GM12864 (cell line): Measurements from ENCODE around the gene CHKB.

Experiments
- DNase-seq: peaks from one replicate; pipeline ENCODE4 v3.0.0-alpha.2; 2011; ENCODE audit warnings: low read depth
- H3K4me3 ChIP-seq: 2 replicates; pipeline ENCODE4 v1.5.1; 2011; ENCODE audit warnings: mild to moderate bottlenecking, low read depth, low read length, control low read depth
- TF ChIP-seq, protein P1 (sequence below): IDR thresholded peaks from 2 replicates; pipeline ENCODE4 v1.5.1; 2011; ENCODE audit warnings: low read depth, mild to moderate bottlenecking, moderate library complexity, low read length, control low read depth, inconsistent platforms; ENCODE audit errors: missing control alignments

The CHKB gene

GRCh38 chr22:50606165-50606945 lies 23.7 kb upstream of the CHKB start:
- DNase-seq = no peak

DNA sequence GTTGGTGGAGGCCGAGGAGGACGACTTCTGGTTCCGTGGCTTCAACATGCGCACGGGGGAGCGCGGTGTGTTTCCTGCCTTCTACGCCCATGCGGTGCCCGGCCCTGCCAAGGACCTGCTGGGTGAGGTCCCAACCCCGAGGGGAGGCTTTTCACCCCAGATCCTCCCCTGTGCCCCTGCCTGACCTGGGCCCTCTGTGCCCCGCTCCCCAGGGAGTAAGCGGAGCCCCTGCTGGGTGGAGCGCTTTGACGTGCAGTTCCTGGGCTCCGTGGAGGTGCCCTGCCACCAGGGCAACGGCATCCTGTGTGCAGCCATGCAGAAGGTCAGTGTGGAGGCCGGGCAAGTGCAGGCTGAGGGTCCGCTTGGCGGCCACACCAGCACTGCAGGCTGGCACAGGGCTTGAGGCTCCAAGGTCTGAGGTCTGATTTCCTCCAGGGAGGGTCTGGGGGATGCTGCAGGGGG lies 23.0 kb upstream of the CHKB start:
- TF ChIP-seq, protein P1, sequence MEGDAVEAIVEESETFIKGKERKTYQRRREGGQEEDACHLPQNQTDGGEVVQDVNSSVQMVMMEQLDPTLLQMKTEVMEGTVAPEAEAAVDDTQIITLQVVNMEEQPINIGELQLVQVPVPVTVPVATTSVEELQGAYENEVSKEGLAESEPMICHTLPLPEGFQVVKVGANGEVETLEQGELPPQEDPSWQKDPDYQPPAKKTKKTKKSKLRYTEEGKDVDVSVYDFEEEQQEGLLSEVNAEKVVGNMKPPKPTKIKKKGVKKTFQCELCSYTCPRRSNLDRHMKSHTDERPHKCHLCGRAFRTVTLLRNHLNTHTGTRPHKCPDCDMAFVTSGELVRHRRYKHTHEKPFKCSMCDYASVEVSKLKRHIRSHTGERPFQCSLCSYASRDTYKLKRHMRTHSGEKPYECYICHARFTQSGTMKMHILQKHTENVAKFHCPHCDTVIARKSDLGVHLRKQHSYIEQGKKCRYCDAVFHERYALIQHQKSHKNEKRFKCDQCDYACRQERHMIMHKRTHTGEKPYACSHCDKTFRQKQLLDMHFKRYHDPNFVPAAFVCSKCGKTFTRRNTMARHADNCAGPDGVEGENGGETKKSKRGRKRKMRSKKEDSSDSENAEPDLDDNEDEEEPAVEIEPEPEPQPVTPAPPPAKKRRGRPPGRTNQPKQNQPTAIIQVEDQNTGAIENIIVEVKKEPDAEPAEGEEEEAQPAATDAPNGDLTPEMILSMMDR = no peak
- H3K4me3 ChIP-seq = no peak overlapping the region
- DNase-seq = no peak

More at GRCh38 chr22:50606165-50606945, 23.7 kb upstream of the CHKB start:
- TF ChIP-seq, protein P1 = peak; percentile 18
- no peak overlapping the region for H3K4me3 ChIP-seq

GRCh38 chr22:50605002-50605612 lies 22.5 kb upstream of the CHKB start:
- no peak for DNase-seq
- TF ChIP-seq, protein P1 = no peak
- no peak overlapping the region for H3K4me3 ChIP-seq

DNA sequence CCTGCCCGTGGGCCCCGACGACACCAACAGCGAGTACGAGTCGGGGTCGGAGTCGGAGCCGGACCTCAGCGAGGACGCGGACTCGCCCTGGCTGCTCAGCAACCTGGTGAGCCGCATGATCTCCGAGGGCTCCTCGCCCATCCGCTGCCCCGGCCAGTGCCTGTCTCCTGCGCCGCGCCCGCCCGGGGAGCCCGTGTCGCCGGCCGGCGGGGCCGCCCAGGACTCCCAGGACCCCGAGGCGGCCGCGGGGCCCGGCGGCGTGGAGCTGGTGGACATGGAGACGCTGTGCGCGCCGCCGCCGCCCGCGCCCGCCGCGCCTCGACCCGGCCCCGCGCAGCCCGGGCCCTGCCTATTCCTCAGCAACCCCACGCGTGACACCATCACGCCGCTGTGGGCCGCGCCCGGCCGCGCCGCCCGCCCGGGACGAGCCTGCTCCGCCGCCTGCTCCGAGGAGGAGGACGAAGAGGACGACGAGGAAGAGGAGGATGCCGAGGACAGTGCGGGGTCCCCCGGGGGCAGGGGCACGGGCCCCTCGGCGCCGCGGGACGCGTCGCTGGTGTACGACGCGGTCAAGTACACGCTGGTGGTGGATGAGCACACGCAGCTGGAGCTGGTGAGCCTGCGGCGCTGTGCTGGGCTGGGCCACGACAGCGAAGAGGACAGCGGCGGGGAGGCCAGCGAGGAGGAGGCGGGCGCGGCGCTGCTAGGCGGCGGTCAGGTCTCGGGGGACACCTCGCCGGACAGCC lies 21.8 kb upstream of the CHKB start:
- TF ChIP-seq, protein P1 = no peak
- no peak for DNase-seq
- no peak overlapping the region for H3K4me3 ChIP-seq

- no peak for DNase-seq
- H3K4me3 ChIP-seq = no peak overlapping the region
- TF ChIP-seq, protein P1 = no peak
These were observed 21.0 kb upstream of the CHKB start for GRCh38 chr22:50603511-50604255.

DNA sequence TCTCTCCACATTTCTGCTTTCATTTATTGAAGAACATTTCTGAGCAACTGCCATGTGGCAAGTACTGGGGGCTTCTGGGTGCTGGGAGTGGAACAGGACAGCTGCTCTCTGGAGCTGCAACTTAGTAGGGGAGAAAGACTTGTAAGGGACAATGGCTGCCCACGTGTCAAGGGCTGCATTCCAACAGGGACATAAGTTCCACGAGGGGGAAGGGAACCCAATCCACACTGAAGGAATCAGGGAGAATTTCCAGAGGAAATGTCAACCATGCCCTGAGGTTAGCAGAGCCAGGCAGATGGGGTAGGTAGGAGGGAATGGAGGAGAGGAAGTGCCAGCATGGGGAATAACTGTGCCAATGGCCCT lies 19.7 kb upstream of the CHKB start:
- no peak for DNase-seq
- TF ChIP-seq, protein P1 = no peak
- H3K4me3 ChIP-seq = no peak overlapping the region
